Measurements from ENCODE around the gene ASCC3.

ASCC3 gene

DNA sequence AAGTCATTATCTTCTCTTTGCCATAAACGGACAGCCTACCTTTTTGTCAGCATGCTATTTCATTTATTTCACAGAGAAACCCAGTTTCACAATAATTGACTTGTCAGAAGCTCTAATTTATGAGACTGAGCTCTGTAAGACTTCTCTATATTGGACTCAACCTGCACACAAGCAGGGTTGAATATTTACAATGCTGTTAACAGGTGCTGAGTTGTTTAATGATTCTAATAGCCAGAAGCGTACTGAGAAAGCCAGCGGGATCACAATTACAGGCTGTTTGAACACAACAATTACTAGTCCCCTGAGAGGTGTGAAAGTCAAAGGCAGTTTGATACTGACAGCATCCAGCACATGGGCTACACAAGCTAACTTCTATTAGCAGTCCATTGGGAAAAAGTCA is 288.2 kb downstream of the ASCC3 start:
- no peak for DNase-seq (ENCODE audit: low read depth)

DNA sequence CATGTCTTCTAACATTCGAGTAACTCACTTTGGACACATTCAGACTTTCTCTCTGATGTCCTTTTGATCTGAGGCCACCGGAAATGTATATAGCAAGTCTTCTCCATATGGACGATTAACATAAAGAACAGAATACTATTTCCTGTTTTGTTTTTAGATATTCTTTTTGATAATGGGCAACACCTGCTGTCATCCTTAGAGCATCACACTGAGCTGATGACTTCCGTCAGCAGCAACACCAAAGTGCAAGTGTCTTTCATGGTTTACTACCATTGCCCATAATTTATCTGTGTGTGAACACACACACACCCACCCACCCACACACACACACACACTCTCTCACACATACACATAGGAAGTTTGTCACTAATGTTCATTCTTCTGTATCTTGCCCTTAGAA is 303.7 kb downstream of the ASCC3 start:
- no peak for DNase-seq (ENCODE audit: low read depth)

- DNase-seq (ENCODE audit: low read depth) = no peak
Measured at GRCh38 chr6:100575921-100576320, 305.2 kb downstream of the ASCC3 start.

DNA sequence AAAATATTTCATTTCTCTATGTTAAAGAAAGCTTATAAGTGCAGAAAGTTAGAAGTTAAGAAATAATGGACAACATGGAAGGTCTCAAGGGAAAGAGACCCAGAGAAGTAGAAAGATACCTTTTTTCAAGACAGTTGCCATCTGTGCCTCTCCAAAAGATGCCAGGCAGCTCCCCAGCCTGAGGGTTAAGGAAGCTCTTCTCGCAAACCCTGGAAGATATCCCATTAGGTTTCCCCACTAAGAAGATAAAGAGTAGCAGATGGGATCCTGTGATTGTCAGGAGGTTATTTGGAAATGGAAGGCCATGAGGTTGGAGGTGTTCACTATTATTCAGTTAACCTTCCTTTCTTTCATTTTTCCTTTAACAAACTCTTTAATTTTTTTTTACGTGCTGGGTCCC is 306.3 kb downstream of the ASCC3 start:
- no peak for DNase-seq (ENCODE audit: low read depth)

GRCh38 chr6:100573166-100573565 is 308.0 kb downstream of the ASCC3 start:
- DNase-seq (ENCODE audit: low read depth) = peak; percentile 41

- DNase-seq (ENCODE audit: low read depth) = no peak
Measured at GRCh38 chr6:100568255-100568654, 312.9 kb downstream of the ASCC3 start.

DNA sequence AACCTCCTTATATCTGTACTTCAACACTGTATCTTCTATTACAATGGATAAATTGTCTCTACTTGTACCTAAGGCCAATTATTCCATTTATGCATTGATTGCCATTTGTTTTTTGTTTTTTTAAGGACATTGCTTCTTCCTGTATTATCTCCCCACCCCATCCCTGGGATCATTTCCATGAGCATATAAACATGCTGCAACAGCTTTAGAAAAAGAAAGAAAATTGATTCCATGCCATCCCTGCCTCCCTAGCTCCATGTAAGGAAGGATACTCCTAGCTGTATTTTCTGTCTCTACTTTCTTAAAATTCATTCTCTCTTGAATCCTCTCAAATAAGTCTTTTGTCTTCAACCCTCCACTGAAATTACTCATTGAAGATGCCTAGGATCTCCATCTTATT is 314.6 kb downstream of the ASCC3 start:
- no peak for DNase-seq (ENCODE audit: low read depth)

GRCh38 chr6:100565439-100566104 is 315.6 kb downstream of the ASCC3 start:
- no peak for DNase-seq (ENCODE audit: low read depth)

GRCh38 chr6:100559859-100560258 is 321.3 kb downstream of the ASCC3 start:
- DNase-seq (ENCODE audit: low read depth) = no peak

- DNase-seq (ENCODE audit: low read depth) = no peak
Measured at GRCh38 chr6:100554228-100554627, 326.9 kb downstream of the ASCC3 start.

DNA sequence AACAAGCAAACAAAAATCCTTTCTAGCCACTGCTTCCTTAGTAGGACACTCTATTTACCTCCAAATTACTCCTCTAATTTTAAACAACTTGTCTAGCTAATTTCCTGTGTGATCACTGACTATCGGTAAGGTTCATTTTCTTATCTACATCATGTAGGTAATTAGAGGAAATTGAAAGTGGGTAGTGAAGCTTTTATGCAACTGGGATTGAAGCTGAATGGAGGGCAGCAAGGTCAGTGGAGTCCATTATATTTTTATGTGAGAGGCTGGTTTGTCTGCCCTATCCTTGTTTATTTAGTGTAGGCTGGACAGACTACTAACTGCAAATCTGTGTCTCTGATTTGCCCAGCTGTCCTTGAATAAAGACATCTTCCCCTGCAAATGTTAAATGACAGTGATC is 327.9 kb downstream of the ASCC3 start:
- DNase-seq (ENCODE audit: low read depth) = no peak

- DNase-seq (ENCODE audit: low read depth) = peak; percentile 63
Measured at GRCh38 chr6:100549406-100550167, 331.5 kb downstream of the ASCC3 start.

DNA sequence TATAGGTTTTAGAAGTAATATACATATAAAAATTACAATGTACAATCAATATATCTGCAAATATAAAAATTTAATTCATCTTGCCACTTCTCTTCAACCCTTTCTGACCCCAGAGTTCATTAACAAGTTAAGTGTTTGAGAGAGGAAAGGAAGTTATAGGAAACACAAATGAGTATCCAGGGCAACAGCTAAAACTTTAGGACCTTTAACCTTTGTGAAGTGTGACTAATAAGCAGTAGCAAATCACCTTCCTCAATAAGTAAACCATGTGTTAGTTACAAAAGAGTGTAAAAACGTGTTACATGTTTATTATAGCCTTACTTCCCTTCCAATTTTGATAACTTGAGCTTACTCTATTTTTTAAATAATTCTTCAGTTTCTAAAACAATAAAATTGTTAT is 343.0 kb downstream of the ASCC3 start:
- DNase-seq (ENCODE audit: low read depth) = no peak

- DNase-seq (ENCODE audit: low read depth) = no peak
Measured at GRCh38 chr6:100518588-100518987, 362.5 kb downstream of the ASCC3 start.

GRCh38 chr6:100517633-100518032 is 363.5 kb downstream of the ASCC3 start:
- DNase-seq (ENCODE audit: low read depth) = no peak

DNA sequence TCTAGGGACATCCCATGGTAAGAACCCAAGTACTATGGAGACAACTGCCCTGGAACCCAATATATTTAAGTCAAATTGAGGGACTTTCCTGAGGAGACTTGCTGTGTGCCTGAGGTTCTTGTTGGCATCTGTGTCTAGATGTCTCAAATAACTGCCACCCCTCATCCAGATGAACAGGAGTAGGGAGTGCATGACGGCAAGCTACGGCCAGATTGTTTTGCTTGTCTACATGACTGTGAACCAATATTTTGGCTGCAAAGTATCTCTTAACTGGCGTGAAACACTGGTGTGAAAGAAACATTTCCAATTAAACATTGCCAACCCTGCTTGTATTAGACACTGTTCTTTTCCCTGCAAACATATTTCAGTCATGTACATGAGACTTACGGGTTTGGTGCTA is 364.0 kb downstream of the ASCC3 start:
- no peak for DNase-seq (ENCODE audit: low read depth)

DNA sequence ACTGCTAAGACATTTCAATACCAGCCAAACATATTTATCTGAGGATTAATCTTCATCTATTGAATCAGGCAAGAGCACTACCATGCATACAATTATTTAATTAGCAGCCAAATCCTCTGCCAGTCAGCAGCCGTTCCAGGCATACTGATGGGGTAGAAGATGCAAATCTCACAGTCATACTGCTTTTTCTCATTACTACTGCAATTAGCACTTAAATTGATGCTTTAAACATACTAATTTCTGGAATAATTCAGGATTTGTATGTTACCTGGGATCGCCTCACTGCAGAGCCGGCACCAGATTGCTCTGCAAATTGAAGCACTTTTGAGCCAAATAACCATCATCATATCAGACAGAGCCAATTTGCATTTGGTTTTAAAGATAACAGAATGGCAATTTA is 366.5 kb downstream of the ASCC3 start:
- DNase-seq (ENCODE audit: low read depth) = no peak

DNA sequence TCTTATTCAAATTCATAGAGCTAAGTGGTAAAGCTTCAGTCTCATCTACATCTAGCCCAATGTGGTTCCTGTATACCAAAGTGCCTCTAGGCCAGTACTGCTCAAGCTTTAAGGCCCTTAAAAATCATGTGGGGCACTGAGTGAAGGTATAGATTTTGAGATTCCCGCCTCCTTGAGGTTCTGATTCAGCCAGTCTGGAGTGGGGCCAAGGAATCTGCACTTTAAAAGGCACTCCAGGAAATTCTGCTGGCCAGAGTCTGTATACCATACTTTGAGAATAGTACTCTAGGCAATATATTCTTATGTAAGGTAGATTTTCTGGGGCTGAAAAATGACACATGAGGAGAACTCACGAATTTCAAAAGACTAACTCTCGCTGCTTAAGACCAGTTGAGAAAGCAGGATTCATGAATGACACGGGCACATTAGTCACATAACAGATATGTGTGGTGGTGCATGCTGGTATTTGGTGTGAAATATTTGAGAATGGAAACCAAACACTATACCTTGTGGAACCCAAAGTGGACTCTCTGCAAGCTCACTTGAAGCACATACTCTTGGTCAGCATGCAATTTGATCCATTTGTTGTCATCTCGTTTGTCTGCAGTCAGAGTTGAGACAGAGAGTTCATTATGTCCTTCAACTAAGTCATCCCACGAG is 368.8 kb downstream of the ASCC3 start:
- DNase-seq (ENCODE audit: low read depth) = peak; percentile 27

- DNase-seq (ENCODE audit: low read depth) = no peak
Measured at GRCh38 chr6:100509101-100509500, 372.0 kb downstream of the ASCC3 start.

DNA sequence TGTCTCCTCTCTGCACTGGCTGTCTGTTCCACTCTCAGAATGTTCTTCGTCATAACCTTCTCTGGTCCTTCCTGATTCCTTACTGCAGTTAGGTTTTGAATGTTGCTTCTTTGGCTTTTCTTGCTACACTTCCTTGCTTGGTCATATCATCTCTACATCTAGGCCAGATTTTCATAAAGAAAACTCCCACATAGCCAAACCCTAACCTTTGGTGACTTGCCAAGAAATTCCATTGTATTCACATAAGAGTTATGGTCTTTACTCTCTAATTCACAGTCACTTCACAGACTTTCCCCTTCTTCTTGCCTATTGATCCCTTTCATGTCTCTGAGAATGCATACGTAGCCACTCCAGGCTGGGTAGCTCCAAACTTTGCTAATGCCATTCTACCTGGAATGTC is 374.5 kb downstream of the ASCC3 start:
- DNase-seq (ENCODE audit: low read depth) = peak; percentile 63

DNA sequence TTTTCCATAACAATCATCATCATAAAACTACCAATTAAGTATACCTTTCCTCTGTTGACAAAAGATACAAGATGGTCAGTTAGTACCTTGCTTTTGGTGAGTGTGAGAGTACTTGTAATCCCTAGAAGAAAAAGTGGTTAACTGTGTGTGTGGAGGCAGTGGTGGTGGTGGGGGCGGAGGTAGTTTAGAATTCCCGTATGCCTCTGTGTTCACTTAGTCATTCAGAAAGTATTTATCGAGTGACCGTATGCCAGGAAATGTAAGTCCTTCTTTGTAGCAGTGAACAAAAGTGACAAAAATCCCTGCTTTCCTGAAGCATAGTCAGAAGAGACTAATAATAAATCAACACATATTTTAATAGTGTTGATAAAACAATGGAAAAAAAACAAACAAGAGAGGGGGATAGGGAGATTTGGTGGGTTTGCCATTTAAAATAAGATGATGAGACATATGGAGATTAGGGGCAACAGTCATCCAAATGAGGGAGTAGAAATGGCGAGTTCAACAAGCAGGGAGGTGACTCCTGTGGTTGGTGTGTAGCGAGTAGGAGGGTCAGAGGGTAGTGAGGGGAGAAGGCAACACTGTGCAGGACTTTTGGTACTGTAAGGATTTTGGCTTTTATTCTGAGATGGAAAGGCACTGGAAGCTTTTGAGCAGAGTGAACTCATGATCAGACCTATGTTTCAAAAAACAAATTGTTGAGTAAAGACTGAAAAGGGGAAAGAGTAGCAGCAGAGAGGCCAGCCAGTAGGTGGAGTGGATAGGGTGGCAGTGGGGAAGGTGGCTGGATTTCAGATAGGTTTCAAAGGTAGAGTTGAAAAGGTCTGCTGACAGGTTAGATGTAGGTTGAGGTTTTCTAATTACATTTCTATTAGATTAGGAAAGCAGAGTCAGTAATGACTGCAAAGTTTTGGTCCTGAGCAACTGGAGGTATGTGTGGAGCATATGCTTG is 376.1 kb downstream of the ASCC3 start:
- peak; percentile 63 for DNase-seq (ENCODE audit: low read depth)

DNA sequence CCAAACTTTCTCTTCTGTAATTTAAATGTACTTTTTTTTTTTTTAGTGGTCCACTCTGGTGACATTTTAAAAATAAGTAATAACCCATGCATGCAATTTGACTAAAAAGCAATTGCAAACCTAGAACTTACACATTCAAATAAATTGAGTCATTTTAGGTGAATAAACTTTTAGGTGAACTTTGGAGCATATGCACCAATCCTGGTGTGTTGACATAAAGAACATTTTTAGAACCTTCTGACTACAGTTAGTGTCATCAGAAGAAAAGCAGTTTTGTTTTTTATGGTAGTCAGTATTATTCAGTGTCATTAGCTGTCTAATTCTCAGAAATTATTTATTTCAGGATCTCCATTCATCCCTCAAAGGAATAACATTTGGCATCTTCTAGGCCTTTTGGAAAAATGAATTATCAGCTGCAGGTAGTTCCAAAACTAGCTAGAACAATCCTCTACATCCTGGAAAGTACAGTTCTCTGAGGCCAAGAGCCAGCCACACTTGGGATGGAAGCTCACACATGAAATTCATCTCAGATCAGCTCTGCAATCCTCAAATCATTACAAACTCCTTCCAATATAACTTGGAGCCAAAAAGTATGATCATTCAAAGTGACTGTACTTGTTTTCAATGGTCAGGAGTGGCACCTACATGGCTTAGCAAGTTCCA is 378.0 kb downstream of the ASCC3 start:
- DNase-seq (ENCODE audit: low read depth) = no peak
